Dendritic cell treated with granulocyte-macrophage colony-stimulating factor and Interleukin-4, amounts not matched to agents 40 ng/mL and 50 ng/mL, for 4 days (primary cell): ENCODE data around the gene FOXP3.
"Not testable (repeated sequence)": the region's sequence is repeated elsewhere in the genome, so short reads cannot be mapped to it uniquely, and the experiment has no call there.

Experiments
- H3K27ac Mint-ChIP-seq: one replicate; pipeline ENCODE4 v1.8.0; 2022; ENCODE audit warnings: mild to moderate bottlenecking, mixed read lengths
- H3K27me3 Mint-ChIP-seq: one replicate; pipeline ENCODE4 v1.8.0; 2022; ENCODE audit warnings: mild to moderate bottlenecking, mixed read lengths
- H3K36me3 Mint-ChIP-seq: one replicate; pipeline ENCODE4 v1.8.0; 2022; ENCODE audit warnings: low read depth, mixed read lengths
- H3K4me1 Mint-ChIP-seq: one replicate; pipeline ENCODE4 v1.8.0; 2022; ENCODE audit warnings: low read depth, mixed read lengths
- H3K4me3 Mint-ChIP-seq: one replicate; pipeline ENCODE4 v1.8.0; 2022; ENCODE audit warnings: mild to moderate bottlenecking, moderate library complexity, mixed read lengths
- H3K9me3 Mint-ChIP-seq: one replicate; pipeline ENCODE4 v1.8.0; 2022; ENCODE audit warnings: mixed read lengths
- intact Hi-C: fragments of 100-400 bp; cut with micrococcal nuclease; formaldehyde crosslinking; loops from one replicate; pipeline ENCODE4 v1.15.0; 2022

The FOXP3 gene

GRCh38 chrX:49264460-49264859 lies at the start of gene FOXP3:
Gene FOXP3 (minus strand): TSS chrX:49264710. CDS start chrX:49258505, 6,205 bp downstream.
- H3K36me3 Mint-ChIP-seq, result peaks cover 9% of the 10 kb centered on the region
- no peak within 1 kb of the TSS for H3K4me3 Mint-ChIP-seq
- H3K9me3 Mint-ChIP-seq, result no peaks in the 10 kb centered on the region
- intact Hi-C loops, result no loop called here
- peaks cover 12% of the 10 kb centered on the region for H3K4me1 Mint-ChIP-seq
- peaks cover 2% of the 10 kb centered on the region for H3K27me3 Mint-ChIP-seq
- no peak within 1 kb of the TSS for H3K27ac Mint-ChIP-seq

- no peak overlapping the region for H3K4me3 Mint-ChIP-seq
- H3K4me1 Mint-ChIP-seq, result peaks cover 58% of the 10 kb centered on the region
- H3K9me3 Mint-ChIP-seq, result no peaks in the 10 kb centered on the region
- H3K27ac Mint-ChIP-seq, result no peak overlapping the region
- H3K36me3 Mint-ChIP-seq, result no peaks in the 10 kb centered on the region
- intact Hi-C loops, result no loop called here
- H3K27me3 Mint-ChIP-seq, result no peaks in the 10 kb centered on the region
These were observed 47.7 kb upstream of the FOXP3 start for GRCh38 chrX:49312176-49312575.

- intact Hi-C loops, result no loop called here
- no peak overlapping the region for H3K27ac Mint-ChIP-seq
- H3K4me3 Mint-ChIP-seq, result no peak overlapping the region
- H3K9me3 Mint-ChIP-seq, result no peaks in the 10 kb centered on the region
- no peaks in the 10 kb centered on the region for H3K27me3 Mint-ChIP-seq
- H3K4me1 Mint-ChIP-seq, result peaks cover 48% of the 10 kb centered on the region
- no peaks in the 10 kb centered on the region for H3K36me3 Mint-ChIP-seq
These were observed 45.9 kb upstream of the FOXP3 start for GRCh38 chrX:49310371-49310770.

GRCh38 chrX:49309401-49309981 lies 45.0 kb upstream of the FOXP3 start:
- intact Hi-C loops, result no loop called here
- Mint-ChIP-seq H3K9me3 (no peaks in the 10 kb centered on the region), H3K27me3 (no peaks in the 10 kb centered on the region), H3K4me1 (peaks cover 39% of the 10 kb centered on the region), H3K27ac (peak overlapping the region; percentile 79), H3K36me3 (no peaks in the 10 kb centered on the region), H3K4me3 (peak overlapping the region; percentile 64)

- H3K27me3 Mint-ChIP-seq, result no peaks in the 10 kb centered on the region
- H3K27ac Mint-ChIP-seq, result peak overlapping the region; percentile 79
- H3K9me3 Mint-ChIP-seq, result no peaks in the 10 kb centered on the region
- H3K36me3 Mint-ChIP-seq, result no peaks in the 10 kb centered on the region
- peak overlapping the region; percentile 64 for H3K4me3 Mint-ChIP-seq
- intact Hi-C loops, result no loop called here
- H3K4me1 Mint-ChIP-seq, result peaks cover 39% of the 10 kb centered on the region
These were observed 44.2 kb upstream of the FOXP3 start for GRCh38 chrX:49308604-49309269.

GRCh38 chrX:49307775-49308174 lies 43.3 kb upstream of the FOXP3 start:
- H3K4me3 Mint-ChIP-seq, H3K36me3 Mint-ChIP-seq, intact Hi-C loops, H3K9me3 Mint-ChIP-seq, H3K27ac Mint-ChIP-seq, H3K27me3 Mint-ChIP-seq: not testable (repeated sequence)
- H3K4me1 Mint-ChIP-seq, result peaks cover 39% of the 10 kb centered on the region

GRCh38 chrX:49303346-49303745 lies 38.8 kb upstream of the FOXP3 start, which contains the start of gene GAGE10:
Gene GAGE10 (plus strand): TSS chrX:49303646. CDS start chrX:49304860, 1,214 bp downstream.
- H3K4me3 Mint-ChIP-seq, result no peak within 1 kb of the TSS
- H3K9me3 Mint-ChIP-seq, result no peaks in the 10 kb centered on the region
- H3K4me1 Mint-ChIP-seq, result peaks cover 11% of the 10 kb centered on the region
- intact Hi-C loops, result no loop called here
- no peak within 1 kb of the TSS for H3K27ac Mint-ChIP-seq
- H3K27me3 Mint-ChIP-seq, result no peaks in the 10 kb centered on the region
- H3K36me3 Mint-ChIP-seq, result no peaks in the 10 kb centered on the region

- Mint-ChIP-seq H3K36me3 (no peaks in the 10 kb centered on the region), H3K27me3 (no peaks in the 10 kb centered on the region), H3K4me1 (no peaks in the 10 kb centered on the region), H3K9me3 (no peaks in the 10 kb centered on the region), H3K27ac (no peak overlapping the region), H3K4me3 (no peak overlapping the region)
- intact Hi-C loops, result no loop called here
These were observed 36.2 kb upstream of the FOXP3 start for GRCh38 chrX:49300703-49301102.

GRCh38 chrX:49299293-49299692 lies 34.8 kb upstream of the FOXP3 start:
- H3K4me3 Mint-ChIP-seq, H3K27ac Mint-ChIP-seq, H3K36me3 Mint-ChIP-seq, H3K27me3 Mint-ChIP-seq, intact Hi-C loops, H3K9me3 Mint-ChIP-seq, H3K4me1 Mint-ChIP-seq: not testable (repeated sequence)

GRCh38 chrX:49292400-49293362 lies 28.2 kb upstream of the FOXP3 start:
- Mint-ChIP-seq H3K4me1 (peaks cover 10% of the 10 kb centered on the region), H3K27ac (peak overlapping the region; percentile 4), H3K36me3 (no peaks in the 10 kb centered on the region), H3K9me3 (no peaks in the 10 kb centered on the region), H3K27me3 (peaks cover 7% of the 10 kb centered on the region), H3K4me3 (no peak overlapping the region)
- intact Hi-C loops, result loop anchor here (1.0 kb wide), 1 partner anchor 462 kb away; no protein-coding TSS in a partner anchor

- H3K27ac Mint-ChIP-seq, result peak overlapping the region; percentile 4
- intact Hi-C loops, result loop anchor here (1.0 kb wide), 1 partner anchor 463 kb away; no protein-coding TSS in a partner anchor
- H3K27me3 Mint-ChIP-seq, result peaks cover 7% of the 10 kb centered on the region
- H3K4me3 Mint-ChIP-seq, result no peak overlapping the region
- H3K36me3 Mint-ChIP-seq, result no peaks in the 10 kb centered on the region
- H3K9me3 Mint-ChIP-seq, result no peaks in the 10 kb centered on the region
- H3K4me1 Mint-ChIP-seq, result peaks cover 10% of the 10 kb centered on the region
These were observed 27.3 kb upstream of the FOXP3 start for GRCh38 chrX:49291615-49292337.

GRCh38 chrX:49290215-49290614 lies 25.7 kb upstream of the FOXP3 start:
- no peaks in the 10 kb centered on the region for H3K9me3 Mint-ChIP-seq
- H3K27ac Mint-ChIP-seq, result no peak overlapping the region
- H3K27me3 Mint-ChIP-seq, result peaks cover 7% of the 10 kb centered on the region
- H3K4me3 Mint-ChIP-seq, result no peak overlapping the region
- H3K4me1 Mint-ChIP-seq, result peaks cover 10% of the 10 kb centered on the region
- H3K36me3 Mint-ChIP-seq, result peaks cover 10% of the 10 kb centered on the region
- intact Hi-C loops, result no loop called here

GRCh38 chrX:49287665-49288064 lies 23.2 kb upstream of the FOXP3 start:
- H3K9me3 Mint-ChIP-seq, result no peaks in the 10 kb centered on the region
- H3K4me1 Mint-ChIP-seq, result peaks cover 10% of the 10 kb centered on the region
- H3K27me3 Mint-ChIP-seq, result peaks cover 7% of the 10 kb centered on the region
- no peak overlapping the region for H3K4me3 Mint-ChIP-seq
- H3K36me3 Mint-ChIP-seq, result peaks cover 17% of the 10 kb centered on the region
- intact Hi-C loops, result no loop called here
- H3K27ac Mint-ChIP-seq, result no peak overlapping the region
